Fibroblast of lung (primary cell): ENCODE results near the gene ATRNL1.

Source experiments
- EZH2 ChIP-seq: IDR thresholded peaks from 2 replicates; pipeline ENCODE4 v1.5.1; 2012; ENCODE audit warnings: low read length, control low read depth, mild to moderate bottlenecking; ENCODE audit errors: missing control alignments
- TF ChIP-seq, protein P1 (sequence below), 2 donors: IDR thresholded peaks in 1 of 2; conservative IDR thresholded peaks in 1 of 2; 1 replicate in 1 of 2; 2 replicates in 1 of 2; pipeline ENCODE4 v1.5.1; 2011 to 2012; ENCODE audit warnings: low read length in 2 of 2, control low read depth in 1 of 2, inconsistent platforms in 1 of 2, low read depth in 1 of 2, mild to moderate bottlenecking in 1 of 2

- TF ChIP-seq, protein P1, sequence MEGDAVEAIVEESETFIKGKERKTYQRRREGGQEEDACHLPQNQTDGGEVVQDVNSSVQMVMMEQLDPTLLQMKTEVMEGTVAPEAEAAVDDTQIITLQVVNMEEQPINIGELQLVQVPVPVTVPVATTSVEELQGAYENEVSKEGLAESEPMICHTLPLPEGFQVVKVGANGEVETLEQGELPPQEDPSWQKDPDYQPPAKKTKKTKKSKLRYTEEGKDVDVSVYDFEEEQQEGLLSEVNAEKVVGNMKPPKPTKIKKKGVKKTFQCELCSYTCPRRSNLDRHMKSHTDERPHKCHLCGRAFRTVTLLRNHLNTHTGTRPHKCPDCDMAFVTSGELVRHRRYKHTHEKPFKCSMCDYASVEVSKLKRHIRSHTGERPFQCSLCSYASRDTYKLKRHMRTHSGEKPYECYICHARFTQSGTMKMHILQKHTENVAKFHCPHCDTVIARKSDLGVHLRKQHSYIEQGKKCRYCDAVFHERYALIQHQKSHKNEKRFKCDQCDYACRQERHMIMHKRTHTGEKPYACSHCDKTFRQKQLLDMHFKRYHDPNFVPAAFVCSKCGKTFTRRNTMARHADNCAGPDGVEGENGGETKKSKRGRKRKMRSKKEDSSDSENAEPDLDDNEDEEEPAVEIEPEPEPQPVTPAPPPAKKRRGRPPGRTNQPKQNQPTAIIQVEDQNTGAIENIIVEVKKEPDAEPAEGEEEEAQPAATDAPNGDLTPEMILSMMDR (conservative IDR thresholded peaks at IDR 0.05 in 1 of 2, IDR thresholded peaks at IDR 0.05 in 1 of 2; ENCODE audit: low read depth in 1 of 2, low read length in 2 of 2) = no peak
- no peak for TF ChIP-seq EZH2
Measured at GRCh38 chr10:115777646-115778045, 684.5 kb downstream of the ATRNL1 start.
